Hematopoietic multipotent progenitor cell treated with erythropoietin and hydrocortisone succinate and interleukin-3 and kit ligand, for 6 days (in vitro differentiated cells): ENCODE data around the gene YIPF7.

Source experiments
- DNase-seq: peaks from one replicate; pipeline ENCODE4 v3.0.0-alpha.2; 2015

Gene YIPF7

GRCh38 chr4:44616621-44617020, 34.8 kb downstream of the YIPF7 start:
- DNase-seq, result no peak

GRCh38 chr4:44583393-44583792, 68.0 kb downstream of the YIPF7 start:
- DNase-seq, result peak; percentile 65

DNA sequence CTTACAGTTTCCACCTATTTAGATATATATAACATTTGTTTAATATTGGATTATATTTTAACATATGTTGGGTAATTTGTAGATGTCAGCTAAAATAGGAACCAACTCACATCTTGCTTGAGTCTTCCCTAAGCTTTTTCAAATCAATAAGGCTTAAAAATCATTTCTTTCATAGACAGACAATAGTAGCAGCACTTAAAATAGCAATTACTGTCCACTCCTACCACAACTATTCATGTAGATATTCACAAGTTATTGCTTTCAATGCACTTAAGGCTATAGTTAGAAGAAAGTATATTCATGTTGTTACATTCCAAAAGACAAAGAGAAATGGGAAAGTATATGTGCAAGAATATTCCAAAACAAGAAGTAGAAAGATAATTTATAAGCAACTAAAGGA, 71.2 kb downstream of the YIPF7 start:
- no peak for DNase-seq

- DNase-seq, result no peak
These were observed 72.5 kb downstream of the YIPF7 start for GRCh38 chr4:44578954-44579353.
